ENCODE measurements around the gene CXXC5.

GRCh38 chr5:139684350-139684880, 36.3 kb downstream of the CXXC5 start:
- TF ChIP-seq EZH2 (IDR thresholded peaks at IDR 0.05) (no peak), CTCF (IDR thresholded peaks at IDR 0.05) (no peak), EZH2phosphoT487 (IDR thresholded peaks at IDR 0.05) (no peak)
